Activated T-cell treated with anti-CD3 and anti-CD28 coated beads, Interleukin-2, amount 50 U/mL, for 48 hours (primary cell): ENCODE measurements around the gene EOGT.

Experiments used
- DNase-seq, 2 experiments: peaks; one replicate each; pipeline ENCODE4 v3.0.0-alpha.2; 2020

The EOGT gene

DNA sequence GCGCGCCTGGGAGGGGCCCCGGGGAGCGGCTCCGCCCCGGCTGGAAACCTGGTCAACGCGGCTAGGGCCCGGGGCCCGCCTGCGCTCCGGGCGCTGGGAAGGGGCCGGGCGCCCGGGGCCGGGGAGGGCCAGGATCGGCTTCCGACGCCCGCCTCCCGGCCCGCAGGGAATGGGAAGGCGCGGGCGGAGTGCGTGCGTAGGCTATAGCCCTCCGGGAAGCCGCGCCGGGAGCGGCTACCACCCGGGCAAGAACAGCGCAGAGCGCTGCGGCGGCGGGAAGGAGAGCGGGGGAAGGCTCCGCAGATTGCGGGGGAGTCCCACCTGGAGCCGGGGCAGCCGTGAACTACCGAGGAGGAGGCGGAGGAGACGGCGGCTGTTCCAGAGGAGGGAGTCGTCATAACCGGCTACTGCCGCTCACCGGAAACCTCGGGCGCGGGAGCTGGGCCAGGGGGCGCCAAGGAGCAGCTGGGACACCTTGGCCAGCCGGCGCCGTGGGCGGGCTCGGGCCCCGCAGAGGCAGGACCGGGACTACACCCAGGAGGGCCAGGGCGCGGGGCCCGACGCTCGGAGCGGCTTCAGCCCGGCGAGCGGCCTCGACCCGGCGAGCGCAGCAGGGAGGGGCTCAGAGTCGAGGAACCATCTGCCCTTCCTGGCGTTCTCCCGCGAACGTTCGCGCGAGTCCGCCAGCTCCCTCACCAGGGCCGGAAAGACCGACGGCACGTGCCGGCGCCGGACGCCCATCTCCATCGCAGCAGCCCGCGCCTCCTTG lies at the start of gene EOGT:
Gene EOGT (minus strand): TSS at position 432 of the 769 bp plus-strand sequence. CDS start 3,838 bp downstream, outside the sequence.
- DNase-seq = peak; percentile 90 to 91

DNA sequence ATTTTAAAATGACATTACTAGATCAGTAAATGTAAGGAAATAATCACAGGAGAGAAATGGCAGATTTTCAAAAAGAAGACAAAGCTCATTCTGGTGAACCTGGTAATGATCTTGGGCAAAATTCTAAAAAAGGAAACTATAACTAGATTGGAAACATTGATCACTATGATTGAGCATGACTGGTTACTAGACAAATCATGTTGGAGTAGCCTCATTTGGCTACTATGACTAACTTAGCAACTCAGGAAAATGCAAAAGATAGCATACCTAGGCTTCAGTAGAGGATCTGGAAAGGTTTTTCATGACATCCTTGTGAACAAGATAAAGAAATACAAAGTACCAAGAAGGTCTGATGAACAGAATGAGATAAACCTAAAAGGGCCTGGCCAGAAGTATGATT lies 46.2 kb upstream of the EOGT start:
- no peak for DNase-seq

DNA sequence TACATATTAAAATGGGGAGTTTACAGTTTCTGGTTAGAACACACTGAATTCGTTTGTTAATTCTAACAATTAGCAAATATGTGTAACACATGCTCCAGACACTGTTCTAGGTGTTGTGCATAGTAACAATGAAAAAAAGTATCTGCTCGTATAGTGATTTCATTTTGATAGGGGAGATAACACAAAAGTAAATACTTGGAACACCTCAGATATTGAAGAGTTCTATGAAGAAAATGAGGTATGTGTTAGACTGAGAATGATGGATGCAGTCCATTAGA lies 45.4 kb upstream of the EOGT start:
- no peak for DNase-seq

DNA sequence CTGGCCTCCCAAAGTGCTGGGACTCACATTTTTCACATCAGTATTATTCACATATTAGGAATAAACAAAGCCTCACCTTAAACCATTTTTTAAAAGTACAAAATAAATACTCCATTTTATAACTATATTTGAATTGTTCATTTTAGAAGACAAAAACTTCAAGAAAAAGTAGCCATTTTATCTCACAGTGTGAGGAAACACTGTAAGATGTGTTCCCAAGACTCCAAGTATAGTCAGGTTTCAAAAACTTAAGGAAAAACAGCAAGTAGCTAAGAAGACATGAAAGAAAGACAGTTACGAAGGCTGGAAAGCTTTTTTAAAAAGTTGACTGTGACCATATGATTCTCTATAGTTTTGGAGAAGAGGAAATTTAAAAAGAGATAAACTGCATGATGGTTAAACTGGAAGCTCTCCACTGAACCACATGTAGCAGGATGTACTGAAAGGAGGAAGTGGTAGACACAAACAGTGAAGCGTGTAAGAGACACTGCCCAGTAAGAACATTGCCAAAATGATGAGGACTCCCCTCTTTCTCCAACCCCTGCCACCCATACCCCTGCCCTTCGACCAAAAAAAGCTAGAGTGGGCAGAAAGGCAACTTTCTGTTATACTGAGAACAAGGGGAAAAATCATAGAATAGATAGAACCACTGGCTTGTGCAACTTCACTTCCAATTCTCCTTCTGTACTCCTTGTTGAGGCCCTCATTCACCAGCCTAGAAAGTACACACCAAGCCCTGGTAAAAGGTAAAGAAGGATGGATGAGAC lies 44.9 kb upstream of the EOGT start:
- peak in 1 of 2 experiments; percentile 24 for DNase-seq

DNA sequence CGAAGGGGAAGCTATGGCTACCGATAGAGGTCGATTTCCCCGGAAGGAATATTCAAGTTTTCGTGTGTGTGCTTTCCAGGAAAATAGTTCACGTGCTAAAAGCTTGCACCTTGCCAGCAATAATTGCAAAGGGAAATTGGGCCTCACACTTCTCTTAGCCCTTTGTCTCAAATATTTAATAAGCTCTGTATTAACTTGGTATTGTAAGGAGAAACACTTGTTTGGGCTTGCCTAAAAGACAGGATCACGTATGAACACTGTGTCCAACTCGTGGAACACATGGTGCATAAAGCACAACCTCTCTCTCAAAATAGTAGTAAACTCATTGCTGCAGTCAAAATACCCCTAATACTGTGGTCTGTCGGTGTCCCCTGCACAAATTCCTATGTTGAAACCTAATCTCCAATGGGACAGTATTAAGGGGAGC lies 39.0 kb upstream of the EOGT start:
- DNase-seq = no peak

DNA sequence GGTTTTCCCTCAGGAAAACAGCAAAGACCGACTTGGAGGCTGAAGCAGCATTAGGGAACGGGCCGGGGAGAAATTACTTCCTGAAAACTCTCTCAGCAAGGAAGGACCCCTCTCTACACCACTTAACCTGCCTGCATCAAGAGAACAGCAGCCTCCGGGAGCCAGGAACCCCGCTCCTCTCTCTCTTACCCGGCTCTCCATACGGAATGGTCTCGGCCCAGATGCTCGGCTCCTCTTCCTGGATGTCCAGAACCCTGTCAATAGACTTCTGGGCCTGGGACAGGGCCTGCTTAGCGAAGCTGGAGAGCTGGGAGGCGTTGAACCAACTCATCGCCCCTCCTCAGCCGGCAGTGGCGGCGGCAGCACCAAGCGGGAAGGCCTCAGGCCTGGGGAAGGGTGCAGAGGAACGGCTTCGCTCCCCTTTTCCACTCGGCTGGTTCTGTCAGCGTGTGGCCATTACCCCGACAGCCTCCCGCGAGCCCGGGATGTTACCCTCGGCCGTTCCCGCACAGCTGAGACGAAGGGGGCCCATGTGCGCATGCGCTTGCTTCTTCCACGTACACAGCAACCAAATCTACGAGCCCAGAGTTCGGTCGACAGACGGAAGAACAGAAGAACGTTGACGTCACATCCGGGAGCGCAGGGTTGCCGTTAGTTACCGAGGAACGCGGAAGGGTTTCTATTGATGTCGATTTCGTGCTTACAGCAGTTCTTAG lies 38.4 kb upstream of the EOGT start, which contains the start of gene TMF1:
Gene TMF1 (minus strand): TSS at position 578 of the 716 bp plus-strand sequence. CDS start 247 bp downstream, at position 331.
- DNase-seq = peak; percentile 96 to 97

DNA sequence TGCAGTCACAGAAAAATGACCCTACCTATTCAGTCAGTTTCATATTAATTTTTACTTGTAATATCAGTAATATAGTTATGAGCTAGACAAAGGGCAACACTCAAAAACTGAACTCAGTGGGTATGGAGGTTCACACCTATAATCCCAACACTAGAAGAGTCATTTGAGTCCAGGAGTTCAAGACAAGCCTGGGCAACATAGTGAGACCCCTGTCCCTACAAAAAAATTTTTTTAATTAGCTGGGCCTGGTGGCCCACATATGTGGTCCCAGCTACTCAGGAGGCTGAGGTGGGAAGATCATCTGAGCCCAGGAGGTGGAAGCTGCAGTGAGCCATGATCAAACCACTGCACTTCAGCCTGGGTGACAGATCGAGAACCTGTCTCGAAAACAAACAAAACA lies 35.5 kb upstream of the EOGT start:
- no peak for DNase-seq

DNA sequence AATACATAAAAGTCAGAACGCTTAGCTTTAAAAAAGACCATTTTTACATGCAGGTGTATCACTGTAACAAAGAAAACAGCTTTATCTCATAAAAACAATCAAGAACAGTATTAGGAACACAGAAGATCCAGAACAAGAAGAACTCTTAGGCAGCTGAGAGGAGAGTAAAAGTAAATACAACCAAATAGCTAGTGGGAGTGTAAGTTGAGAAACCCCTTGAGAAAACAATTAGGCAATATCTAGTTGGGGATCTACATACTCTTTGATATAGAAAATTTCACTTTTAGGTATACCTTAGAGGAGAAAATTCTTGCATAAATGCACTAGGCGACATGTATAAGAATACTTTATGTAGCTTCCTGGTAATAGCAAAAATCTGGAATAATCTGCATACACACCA lies 31.1 kb upstream of the EOGT start:
- DNase-seq = no peak

DNA sequence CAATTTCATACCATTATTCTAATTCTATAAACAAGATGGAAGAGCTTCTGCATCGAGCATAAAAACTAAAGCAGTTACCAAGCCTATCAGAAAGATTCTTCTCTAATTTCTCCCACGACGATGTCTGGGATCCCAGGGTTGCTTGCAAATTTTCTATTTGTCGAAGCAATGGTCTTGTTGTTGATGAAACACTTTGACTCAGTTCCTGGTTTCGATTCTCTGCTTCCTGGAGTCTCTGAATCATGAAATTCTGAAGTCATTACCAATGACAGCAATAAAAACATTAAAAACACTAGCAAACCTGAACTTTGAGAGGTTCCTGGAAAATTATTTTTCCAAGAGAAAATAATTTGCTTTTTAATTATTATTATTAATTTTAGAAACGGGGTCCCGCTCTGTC lies 20.0 kb upstream of the EOGT start:
- DNase-seq = no peak

DNA sequence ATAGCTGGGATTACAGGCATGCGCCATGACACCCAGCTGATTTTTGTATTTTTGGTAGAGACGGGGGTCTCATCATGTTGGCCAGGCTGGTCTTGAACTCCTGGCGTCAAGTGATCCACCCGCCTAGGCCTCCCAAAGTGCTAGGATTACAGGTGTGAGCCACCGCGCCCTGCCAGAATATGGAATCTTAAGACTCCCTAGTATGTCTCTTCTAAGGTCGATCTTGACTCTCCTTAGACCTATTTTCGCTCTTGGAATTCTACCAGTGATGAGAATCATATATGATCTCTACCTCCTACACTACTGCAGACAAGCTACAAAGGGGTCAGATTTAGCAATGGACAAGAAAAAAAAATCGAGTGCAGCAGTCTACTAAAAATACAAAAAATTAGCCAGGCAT lies 19.3 kb upstream of the EOGT start:
- no peak for DNase-seq

DNA sequence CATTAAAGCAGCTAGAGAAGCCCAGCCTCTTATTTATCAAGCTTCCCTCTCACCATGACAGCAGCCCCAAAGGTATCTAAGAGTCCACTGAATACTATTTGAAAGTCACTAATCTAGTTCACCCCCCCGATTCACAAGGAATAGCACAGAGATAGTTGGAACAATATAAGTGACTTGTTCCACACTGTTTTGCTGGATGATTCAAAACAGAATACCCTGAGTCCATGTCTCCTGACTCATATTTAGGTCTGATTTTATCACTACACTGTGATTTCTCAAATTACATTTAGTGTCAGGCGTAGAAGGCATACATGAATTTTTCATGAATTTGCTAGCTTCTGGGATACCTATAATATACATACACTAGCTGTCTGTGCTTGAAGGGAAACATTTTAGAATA lies 18.7 kb upstream of the EOGT start:
- no peak for DNase-seq

DNA sequence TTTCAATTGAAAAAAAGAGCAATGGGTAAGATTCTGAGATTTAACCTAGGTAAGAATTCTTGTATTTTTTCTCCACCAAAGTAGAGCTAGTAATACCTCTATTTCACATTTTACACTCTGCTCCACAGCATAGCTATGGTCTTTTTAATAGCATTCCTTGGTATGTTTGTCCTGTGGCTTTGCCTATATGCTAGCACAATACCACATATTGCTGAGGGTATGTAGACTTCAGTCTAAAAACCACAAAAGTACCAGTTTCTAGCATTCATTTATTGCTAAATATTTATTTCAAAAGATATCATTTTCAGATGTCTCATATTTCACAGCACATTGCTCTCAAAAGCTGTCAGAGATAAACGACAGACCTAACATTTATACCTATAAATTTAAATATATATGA lies 18.2 kb upstream of the EOGT start:
- DNase-seq = no peak

DNA sequence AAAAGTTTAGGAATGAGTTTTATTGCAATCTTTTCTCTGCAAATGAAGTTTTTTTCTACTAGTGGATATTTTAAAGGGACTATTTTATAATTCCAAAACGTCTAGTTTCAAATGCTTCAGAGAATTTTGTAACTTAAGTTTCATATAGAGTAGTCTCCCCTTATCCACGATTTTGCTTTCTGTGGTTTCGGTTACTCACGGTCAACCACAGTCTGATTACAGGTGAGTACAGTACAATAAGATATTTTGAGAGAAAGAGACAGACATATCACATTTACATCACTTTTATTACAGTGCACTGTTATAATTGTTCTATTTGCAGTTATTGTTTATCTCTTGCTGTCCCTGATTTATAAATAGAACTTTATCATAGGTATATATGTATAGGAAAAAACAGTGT lies 7.4 kb upstream of the EOGT start:
- DNase-seq = no peak

DNA sequence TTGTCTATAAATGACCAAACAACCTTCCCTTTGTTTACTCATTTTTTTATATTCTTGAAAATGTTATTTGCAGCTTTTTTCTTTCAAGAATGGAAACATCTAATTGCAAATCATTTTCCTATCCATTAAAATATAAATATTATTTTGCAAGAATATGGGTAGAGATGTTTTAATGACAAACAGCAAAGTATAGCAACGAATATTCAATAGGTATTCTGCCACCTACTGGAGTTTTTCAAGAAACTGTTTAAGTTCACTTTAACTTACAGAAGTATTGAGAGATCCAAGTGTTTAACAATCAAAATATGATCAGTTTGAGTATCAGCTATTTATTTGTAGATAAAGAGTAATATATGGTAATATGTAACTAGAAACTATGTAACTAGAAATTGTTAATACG lies 6.9 kb upstream of the EOGT start:
- DNase-seq = no peak

DNA sequence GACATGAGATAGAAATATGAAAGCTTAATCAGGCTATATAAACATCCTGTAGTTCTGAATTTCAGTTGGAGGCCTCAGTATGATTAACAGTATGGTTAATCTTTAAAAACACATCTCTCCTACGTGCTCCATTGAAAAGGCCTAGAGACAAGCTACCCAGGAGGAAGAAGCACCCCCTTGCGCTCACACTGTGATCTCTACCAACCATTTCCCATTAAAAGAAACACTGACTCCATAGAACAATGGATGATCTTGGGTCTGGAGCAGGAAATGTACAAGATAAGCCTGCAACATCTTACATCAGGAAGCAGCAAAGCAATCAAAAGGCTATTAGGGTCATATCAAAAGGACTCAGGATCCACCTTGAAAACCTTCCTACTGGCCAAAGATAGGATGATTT lies 3.4 kb upstream of the EOGT start:
- DNase-seq = no peak

DNA sequence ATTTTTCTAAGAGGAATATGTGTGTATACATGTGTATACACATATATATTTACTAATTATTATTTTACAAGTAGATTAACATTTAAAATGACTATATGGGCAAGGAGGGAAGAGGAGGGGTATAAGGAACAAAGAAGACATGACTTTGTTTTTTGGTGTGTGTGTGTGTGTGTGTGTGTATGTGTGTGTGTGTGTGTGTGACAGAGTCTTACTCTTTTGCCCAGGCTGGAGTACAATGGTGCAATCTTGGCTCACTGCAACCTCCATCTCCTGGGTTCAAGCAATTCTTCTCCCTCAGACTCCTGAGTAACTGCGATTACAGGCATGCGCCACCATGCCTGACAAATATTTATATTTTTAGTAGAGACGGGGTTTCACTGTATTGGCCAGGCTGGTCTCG lies 2.6 kb upstream of the EOGT start:
- no peak for DNase-seq

DNA sequence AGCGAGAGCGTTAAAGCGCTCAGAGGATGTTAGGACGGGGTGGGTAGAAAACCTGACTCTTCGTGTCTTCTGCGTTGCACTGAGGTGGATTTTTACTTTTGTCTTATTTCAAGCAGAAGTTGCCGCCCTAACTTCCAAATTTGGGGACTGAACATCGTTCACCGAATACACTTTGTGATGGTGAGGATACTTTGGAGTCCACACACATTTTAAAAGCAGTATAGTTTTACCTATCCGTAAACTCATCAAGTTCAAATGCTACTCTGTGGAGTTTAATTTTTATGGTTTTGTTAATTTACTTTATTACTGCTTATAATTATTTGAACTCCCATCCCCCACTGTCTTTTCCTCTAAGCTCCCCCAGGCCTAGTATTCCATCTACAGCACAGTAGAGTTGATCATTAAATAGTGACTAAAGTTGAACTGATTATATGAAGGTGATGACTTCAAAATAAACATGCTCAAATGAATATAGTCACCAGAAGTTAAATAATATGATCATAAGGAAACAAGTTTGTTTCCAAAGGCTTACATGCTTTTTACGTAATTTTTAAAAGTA lies 617 bp upstream of the EOGT start:
- no peak for DNase-seq

DNA sequence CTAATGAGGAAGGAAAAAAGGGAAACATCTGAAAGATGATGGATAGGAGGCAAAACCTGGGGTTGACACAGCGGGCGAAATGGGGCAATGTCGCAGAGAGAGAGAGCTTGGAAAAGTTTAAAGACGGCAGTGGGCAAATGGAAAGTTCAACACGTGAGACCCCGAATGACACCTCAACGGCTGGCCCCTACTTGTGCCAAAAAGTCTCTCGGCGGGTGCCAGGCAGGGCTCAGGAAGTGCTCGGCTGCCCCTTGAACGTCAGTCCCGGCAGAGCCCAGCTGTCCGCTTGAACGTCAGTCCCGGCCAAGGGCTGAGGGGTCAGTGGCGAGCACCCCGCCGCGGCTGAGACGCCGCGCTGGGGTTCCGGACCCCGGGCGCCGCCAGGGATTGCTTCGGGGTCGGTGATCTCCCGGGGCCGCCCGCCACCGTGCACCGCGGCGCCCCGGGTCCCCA lies 658 bp downstream of the EOGT start:
- no peak for DNase-seq

DNA sequence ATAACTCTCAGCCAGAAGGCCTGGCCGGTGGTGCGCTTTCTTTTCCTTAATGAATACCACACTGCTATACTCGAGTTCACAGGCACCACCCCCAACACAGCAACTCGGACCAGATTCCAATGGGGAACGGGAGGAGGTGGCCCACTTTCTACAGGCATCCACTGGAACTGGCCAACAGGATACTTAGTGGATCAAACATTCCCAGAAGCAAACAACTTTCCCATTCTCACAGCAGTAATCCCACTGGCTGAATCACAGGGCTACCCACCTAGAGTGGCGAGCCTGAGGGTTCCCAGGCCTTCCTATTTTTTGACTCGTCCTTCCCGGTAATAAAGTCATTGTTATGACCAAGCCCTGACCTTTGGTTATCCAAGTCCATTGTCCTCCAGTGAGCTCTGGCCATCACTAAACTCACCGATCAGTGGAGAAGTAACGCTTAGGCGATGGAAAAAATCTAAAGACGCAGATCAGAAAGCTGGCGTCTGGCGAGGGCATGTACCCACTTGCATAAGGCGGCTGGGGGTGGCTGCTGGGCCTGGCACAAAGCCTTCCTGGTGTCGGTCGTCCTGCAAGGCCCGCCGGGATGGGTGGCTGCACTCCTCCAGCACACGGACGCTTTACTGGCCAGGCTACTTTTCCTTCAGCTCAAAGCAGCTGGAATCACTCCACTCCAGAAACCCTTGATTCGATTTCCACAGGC lies 1.2 kb downstream of the EOGT start:
- no peak for DNase-seq

DNA sequence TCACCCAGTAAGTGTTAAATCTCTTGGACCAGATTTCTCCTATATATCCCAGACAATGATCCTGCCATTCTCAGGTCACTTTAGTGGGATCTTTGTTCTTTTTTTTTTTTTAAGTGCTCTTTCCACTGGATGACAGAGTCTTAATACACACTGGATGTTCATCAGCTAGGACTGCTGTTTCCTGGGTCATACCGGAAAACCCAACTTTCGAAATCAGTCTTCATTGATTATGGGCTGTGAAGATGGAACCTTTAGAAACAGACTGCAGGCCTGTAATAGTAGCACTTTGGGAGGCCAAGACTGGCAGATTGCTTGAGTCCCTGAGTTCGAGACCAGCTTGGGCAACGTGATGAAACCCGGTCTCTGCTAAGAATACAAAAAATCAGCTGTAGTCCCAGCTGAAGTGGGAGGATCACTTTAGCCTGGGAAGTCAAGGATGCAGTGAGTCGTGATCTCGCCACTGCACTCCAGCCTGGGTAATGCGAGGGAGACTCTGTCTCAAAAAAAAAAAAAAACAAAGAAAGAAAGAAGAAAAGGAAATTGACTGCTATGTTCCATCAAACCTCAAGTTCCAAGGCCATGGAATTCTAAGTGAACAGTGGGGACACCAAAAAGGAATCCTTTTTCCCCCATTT lies 2.3 kb downstream of the EOGT start:
- DNase-seq = no peak

DNA sequence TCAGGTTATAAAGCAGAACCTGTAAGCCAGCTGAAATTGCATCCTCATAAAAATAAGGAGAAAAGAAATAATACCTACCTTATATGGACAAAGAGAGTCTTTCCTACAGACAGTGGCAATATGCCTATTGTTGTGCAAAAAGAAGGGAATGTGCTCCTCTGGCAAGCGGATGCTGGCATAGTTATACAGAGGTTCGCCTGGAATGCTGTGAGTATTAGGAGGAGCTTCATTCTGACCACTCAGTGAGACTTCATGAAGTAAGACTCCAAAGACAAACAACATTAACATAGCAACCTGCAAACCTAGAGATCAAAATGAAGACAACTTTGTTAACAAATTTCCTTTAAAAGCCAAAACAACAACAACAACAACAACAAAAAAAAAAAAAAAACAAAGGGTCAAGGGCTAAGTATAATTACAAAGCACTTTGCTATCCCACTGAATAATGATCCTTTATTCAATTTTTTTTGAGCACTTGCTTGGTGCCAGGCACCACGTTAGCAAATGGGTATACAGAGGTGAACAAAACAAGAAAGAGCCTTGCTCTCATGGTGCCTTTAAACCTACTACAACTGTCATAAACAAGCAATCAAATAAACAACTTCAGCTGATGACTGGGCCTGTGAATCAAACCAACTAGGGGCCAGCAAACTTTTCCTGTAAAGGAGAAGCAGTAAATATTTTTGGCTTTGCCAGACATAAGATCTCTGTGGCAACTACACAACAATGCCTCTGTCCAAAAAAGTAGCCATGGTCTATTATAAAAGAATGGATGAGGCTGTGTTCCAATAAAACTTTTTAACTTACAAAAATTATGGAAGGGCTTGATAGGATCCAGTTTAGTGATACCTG lies 3.7 kb downstream of the EOGT start:
- no peak for DNase-seq
